SKM-1 treated with dmso at 0.1 percent for 144 hours (cell line): Measurements from ENCODE around the gene RAB14.
"Not testable (repeated sequence)": the region's sequence is repeated elsewhere in the genome, so short reads cannot be mapped to it uniquely, and the experiment has no call there.

ENCODE experiments used
- DNase-seq: peaks from one replicate; lab custom pipeline; 2025; ENCODE audit not compliant: unreplicated experiment; lab: John Stamatoyannopoulos, UW

The RAB14 gene

DNA sequence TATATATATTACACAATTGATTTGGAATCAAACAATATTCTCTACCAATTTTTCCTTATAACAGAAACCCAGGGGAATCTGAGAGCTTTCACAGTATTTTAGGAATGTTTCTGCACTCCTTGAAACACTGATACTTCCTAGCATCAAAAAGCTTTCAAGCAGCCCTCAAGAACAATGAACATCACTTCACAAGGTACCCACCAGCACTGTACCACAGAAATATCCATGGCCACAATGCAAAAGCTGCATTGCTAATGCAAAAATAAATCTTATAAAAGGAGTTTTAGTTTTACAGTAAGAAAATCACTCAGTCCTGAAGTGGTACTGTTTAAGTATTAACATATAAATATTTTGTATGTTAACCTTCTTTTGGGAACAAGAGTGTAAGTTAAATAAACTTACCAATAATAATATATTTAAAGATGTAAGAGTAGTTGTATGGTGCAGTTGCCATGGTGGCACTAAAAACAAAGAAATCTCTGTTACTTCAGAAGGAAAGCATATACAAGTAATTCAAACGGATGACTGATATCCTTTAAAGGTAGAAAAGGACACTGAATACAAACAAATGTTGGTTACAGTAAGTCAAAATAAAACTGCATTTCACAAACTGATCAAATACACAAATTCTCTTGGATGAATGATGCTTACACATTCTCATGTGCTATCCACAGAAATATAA lies 8.6 kb downstream of the RAB14 start:
- DNase-seq, result no peak

DNA sequence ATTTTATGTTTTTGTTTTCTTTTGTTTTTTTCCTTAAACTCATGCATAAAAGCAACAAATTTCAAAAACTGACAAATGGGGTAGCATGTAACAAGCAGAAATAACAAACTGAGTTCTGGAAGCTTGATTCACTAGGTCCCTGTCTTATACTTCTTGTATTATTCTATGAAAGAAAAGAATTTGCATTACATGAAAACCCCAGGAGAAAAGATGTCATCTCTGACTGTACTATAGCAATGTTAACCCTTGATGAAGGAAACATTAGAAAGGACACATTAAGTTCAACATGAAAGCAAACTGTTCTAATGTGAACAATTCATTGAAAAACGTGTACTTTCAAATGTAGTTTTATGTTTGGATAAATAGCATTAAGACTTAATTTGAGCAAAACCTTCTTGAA lies 9.2 kb downstream of the RAB14 start:
- DNase-seq, result no peak

DNA sequence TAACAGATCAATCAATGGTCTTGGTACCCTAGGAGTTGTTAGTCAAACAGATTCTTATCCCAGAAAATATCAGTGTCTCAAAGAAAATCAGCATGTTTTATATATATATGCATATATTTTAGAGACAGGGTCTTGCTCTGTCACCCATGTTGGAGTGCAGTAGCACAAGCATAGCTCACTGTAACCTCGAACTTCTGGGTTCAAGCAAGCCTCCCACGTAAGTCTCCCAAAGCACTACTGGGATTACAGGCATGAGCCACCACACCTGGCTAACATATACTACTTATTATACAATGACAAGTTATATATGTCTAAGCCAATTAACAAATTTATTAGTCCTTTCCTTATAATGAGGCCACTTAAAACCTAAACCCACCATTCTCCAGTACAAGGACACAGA lies 10.4 kb downstream of the RAB14 start:
- DNase-seq, result no peak

DNA sequence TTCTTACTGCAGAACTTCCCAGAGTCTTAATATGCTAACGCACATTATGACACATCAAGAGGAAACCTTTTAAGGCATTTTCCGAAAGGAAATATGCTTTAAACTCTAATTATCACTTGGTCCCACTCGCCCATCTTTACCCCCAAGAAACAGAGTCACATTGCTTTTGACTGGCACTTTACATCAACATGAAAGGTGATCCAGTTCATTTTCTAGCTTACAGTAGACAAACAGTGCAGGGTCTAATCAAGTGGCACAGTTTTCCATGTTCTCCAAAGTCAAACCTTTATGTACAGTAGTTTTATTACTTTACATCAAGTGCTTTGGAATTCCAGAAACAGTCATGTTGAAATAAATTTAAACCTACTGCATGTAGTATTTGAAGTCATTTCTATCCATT lies 12.0 kb downstream of the RAB14 start:
- DNase-seq, result no peak

DNA sequence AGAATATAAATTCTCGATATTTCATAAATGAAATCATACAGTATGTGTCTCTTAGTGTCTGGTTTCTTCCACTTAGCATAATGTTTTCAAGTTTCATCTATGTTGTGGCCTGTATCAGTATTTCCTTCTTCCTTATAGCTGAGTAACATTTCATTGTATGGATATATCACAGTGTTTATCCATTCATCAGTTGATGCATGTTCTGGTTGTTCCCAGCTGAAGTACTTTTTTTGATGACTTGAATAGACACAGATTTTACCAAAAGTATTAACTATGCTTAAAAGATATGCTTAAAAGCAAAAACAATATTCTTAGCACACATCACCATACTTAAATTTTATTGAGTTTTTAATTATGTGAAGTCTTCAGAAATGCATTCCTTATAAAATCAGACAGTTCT lies 12.7 kb downstream of the RAB14 start:
- DNase-seq, result no peak

- DNase-seq, result no peak
Measured at GRCh38 chr9:121187636-121188305, 13.9 kb downstream of the RAB14 start.

- DNase-seq, result no peak
Measured at GRCh38 chr9:121185774-121186403, 15.8 kb downstream of the RAB14 start.

DNA sequence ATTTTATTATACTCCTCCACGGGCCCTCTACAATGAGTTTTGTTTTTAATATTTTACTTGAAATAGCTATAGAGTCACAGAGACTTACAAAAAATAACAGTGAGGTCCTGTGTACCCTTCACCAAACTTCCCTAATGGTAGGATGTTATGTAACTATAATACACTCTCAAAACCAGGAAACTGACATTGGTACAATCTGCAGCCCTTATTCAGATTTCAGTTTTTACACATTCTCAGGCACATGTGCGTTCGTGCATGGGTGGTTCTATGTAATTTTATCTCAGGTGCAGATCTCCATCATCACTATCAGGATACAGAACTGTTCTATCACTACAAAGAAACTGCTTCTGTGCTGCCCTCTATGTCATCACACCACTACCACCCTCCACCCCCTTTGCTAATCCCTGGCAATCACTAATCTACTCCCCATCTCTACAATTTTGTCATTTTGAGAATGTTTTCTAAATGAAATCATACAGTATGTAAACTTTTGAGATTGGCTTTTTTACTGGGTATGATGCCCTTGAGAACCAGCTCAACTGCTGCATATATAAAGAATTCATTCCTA lies 16.4 kb downstream of the RAB14 start:
- no peak for DNase-seq

DNA sequence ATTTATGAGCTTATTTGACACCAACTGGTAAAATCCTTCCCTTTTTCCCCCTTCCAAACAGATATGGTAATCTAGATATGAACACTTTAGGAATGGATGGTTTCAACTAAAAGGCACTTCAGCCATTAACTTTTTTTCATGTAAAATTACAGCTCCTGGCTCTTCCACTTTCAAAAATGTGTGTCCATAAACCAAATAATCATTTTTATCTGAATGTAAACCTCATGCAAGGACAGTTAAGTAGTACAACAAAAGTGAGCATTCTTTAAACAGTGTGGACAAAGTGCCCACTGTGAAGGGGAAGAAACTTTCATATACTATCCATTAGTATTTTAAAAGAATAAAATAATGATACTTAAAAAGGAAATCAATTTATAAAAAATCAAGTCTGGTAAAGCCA lies 17.2 kb downstream of the RAB14 start:
- DNase-seq, result no peak

GRCh38 chr9:121183666-121184423 lies 17.8 kb downstream of the RAB14 start:
- DNase-seq, result no peak

- DNase-seq, result no peak
Measured at GRCh38 chr9:121182989-121183388, 18.7 kb downstream of the RAB14 start.

DNA sequence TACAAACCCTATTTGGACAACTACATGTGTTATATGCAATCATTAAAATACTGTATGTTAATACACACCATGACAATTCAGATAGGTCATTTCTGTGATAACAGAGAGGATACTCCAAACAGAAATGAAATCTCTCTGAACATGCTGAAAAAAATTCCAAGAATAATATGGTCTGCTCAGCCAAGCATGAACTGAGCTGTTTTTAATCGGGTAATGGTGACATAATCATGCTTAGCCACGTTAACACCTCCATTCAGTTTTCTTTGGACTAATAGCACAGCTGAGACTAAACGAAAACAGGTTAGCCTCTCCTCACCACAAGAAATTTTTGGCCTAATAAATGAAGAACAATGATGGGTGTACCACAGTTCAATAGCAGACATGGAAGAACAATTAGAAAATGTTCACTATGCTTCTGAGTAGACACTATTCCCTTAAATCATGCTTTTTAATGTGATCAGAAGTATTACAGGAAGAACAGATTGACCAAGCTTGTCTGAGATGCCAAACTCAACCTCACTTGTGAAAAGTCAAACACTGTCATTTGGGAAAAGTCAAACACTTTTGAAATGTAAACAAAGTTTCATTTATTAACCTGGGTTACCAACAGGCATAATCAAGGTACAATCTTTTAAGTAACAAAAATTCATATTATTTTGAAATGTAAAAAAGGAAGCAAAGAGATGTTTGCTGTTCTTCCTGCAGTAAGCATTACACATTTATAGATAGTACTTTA lies 19.4 kb downstream of the RAB14 start:
- no peak for DNase-seq

DNA sequence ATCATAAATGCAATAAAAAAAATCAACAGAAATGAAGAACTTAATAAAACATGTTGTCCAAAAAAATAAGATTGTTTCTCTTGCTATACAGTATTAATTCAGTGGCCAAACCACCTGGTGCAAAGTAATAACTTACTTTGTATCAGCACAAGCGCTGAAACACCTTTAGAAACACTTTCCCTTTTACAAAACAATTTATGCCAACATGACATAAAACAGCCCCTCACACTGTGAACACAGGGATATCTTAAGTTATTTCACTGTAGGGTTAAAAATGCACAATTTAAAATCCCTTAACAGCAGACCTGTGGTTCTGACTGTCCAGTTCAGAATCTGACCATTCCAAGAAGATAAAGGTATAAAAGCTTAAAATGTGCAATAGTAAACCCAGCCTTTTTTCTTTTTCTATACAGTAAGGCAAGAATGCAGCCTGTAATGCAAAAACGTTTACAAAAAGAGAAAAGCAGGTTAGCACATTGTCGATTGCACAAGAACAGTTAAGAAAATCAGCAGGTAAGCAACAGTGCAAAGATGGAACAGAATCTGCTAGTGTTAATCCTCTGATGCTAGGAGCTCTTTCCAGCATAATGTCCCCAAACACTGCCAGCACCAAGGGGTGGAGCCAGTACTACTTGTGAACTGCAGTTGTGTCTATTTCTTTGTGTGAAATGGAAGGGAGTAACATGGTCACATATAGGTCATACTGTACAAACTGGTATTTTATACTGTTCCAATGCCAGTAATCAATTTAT lies 21.6 kb downstream of the RAB14 start:
- no peak for DNase-seq

DNA sequence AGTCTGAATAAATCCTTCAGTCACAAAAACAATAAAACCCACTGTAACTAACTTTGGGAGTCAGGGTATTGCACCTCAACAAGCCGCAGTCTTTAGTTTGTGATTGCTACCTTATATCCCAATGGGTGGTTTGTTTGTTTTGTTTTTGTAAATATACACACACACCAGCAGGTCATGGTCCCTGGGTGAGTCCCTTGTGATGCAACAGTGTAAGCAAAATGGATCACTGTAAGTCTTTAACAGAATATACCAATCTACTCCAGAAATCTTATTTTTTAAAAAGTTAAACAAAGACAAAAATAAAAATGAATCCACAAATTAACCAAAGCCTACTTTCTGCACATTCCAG lies 22.3 kb downstream of the RAB14 start:
- not testable (repeated sequence) for DNase-seq

GRCh38 chr9:121178676-121179372 lies 22.8 kb downstream of the RAB14 start:
- DNase-seq, result no peak

GRCh38 chr9:121173501-121173900 lies 28.2 kb downstream of the RAB14 start:
- no peak for DNase-seq

- DNase-seq, result no peak
Measured at GRCh38 chr9:121172726-121173487, 28.8 kb downstream of the RAB14 start.

DNA sequence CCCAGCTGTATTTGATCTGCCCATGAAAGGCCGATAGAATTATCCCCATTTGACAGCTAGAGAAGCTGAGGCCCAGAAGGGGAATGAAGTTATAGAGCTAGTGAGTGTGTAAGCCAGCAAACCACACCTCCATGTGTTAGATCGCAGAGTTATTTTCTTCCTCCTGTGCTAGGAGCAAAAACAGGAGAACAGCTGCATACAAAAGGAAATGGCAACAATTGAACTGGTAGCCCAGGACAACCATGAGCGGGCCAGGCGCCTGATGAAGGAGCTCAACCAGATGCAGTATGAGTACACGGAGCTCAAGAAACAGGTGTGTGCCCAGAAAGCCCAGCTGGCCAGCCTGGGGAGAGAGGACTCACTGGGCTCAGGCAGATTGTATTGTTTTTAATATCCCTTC lies 30.4 kb downstream of the RAB14 start:
- no peak for DNase-seq

DNA sequence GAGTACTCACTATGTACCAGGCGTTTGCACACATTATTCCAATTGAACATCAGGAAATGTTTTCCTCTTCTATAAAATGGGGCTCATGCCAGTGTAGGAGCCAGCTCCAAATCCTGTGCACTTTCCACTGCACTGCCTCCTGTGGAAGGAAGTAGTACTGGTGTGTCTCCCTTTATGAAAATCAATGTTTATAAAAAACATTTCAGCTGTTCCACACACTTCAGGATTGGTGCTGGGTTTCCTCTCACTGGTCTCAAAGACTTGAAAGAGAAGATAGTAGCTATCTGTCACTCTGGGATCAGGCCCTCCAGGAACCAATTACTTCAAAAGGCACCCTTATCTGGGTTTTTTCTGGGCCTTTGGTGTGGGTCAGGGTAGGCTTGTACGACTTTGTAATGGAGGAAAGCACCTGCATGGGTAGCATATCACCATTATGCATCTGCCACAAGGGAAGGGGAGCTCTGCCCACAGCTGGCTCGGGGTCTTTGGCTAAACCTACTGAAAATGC lies 32.5 kb downstream of the RAB14 start:
- no peak for DNase-seq
